ENCODE data around the gene NUCB1.
"Not testable (repeated sequence)": the region's sequence is repeated elsewhere in the genome, so short reads cannot be mapped to it uniquely, and the experiment has no call there.

Gene NUCB1

GRCh38 chr19:48925240-48925843 lies 25.2 kb downstream of the NUCB1 start:
- no peak for TF ChIP-seq CTCF (IDR thresholded peaks at IDR 0.05; ENCODE audit: insufficient read depth, low read length, poor library complexity, severe bottlenecking)
- peaks cover 16% of the 10 kb centered on the region for H3K36me3 ChIP-seq (ENCODE audit: control insufficient read depth, insufficient read depth, low read length)

GRCh38 chr19:48925890-48926289 lies 25.8 kb downstream of the NUCB1 start:
- not testable (repeated sequence) for DNase-seq (ENCODE audit: extremely low read depth, insufficient read length); H3K4me3 ChIP-seq (replicated peaks; ENCODE audit: low read depth, low read length); H3K27me3 ChIP-seq (replicated peaks; ENCODE audit: control insufficient read depth, insufficient read depth, low read length)
- peaks cover 14% of the 10 kb centered on the region for H3K36me3 ChIP-seq (ENCODE audit: control insufficient read depth, insufficient read depth, low read length)

More at GRCh38 chr19:48925240-48925843, 25.2 kb downstream of the NUCB1 start:
- no peaks in the 10 kb centered on the region for H3K27me3 ChIP-seq (replicated peaks; ENCODE audit: control insufficient read depth, insufficient read depth, low read length)
- no peak for DNase-seq (ENCODE audit: extremely low read depth, insufficient read length)
- H3K4me3 ChIP-seq (replicated peaks; ENCODE audit: low read depth, low read length) = no peak overlapping the region

- no peak overlapping the region for H3K4me3 ChIP-seq (replicated peaks; ENCODE audit: low read depth, low read length)
- H3K27me3 ChIP-seq (replicated peaks; ENCODE audit: control insufficient read depth, insufficient read depth, low read length) = no peaks in the 10 kb centered on the region
- peaks cover 5% of the 10 kb centered on the region for H3K36me3 ChIP-seq (ENCODE audit: control insufficient read depth, insufficient read depth, low read length)
- TF ChIP-seq CTCF (IDR thresholded peaks at IDR 0.05; ENCODE audit: insufficient read depth, low read length, poor library complexity, severe bottlenecking) = no peak
- DNase-seq (ENCODE audit: extremely low read depth, insufficient read length) = no peak
Measured at GRCh38 chr19:48926909-48927308, 26.8 kb downstream of the NUCB1 start.

- DNase-seq (ENCODE audit: extremely low read depth, insufficient read length); H3K27me3 ChIP-seq (replicated peaks; ENCODE audit: control insufficient read depth, insufficient read depth, low read length); H3K4me3 ChIP-seq (replicated peaks; ENCODE audit: low read depth, low read length); H3K36me3 ChIP-seq (ENCODE audit: control insufficient read depth, insufficient read depth, low read length): not testable (repeated sequence)
Measured at GRCh38 chr19:48927692-48928091, 27.6 kb downstream of the NUCB1 start.

GRCh38 chr19:48928164-48929025 lies 28.3 kb downstream of the NUCB1 start:
- no peak for TF ChIP-seq CTCF (IDR thresholded peaks at IDR 0.05; ENCODE audit: insufficient read depth, low read length, poor library complexity, severe bottlenecking)
- Histone ChIP-seq H3K36me3 (ENCODE audit: control insufficient read depth, insufficient read depth, low read length) (no peaks in the 10 kb centered on the region), H3K4me3 (replicated peaks; ENCODE audit: low read depth, low read length) (no peak overlapping the region), H3K27me3 (replicated peaks; ENCODE audit: control insufficient read depth, insufficient read depth, low read length) (no peaks in the 10 kb centered on the region; the same call in 1 of the 2 replicates)
- DNase-seq (ENCODE audit: extremely low read depth, insufficient read length) = no peak

- no peaks in the 10 kb centered on the region; the same call in 1 of the 2 replicates for H3K27me3 ChIP-seq (replicated peaks; ENCODE audit: control insufficient read depth, insufficient read depth, low read length)
- TF ChIP-seq CTCF (IDR thresholded peaks at IDR 0.05; ENCODE audit: insufficient read depth, low read length, poor library complexity, severe bottlenecking) = no peak
- H3K36me3 ChIP-seq (ENCODE audit: control insufficient read depth, insufficient read depth, low read length) = no peaks in the 10 kb centered on the region
- H3K4me3 ChIP-seq (replicated peaks; ENCODE audit: low read depth, low read length) = peak within 1 kb of the TSS; percentile 55
- DNase-seq (ENCODE audit: extremely low read depth, insufficient read length) = peak; percentile 88
Measured at GRCh38 chr19:48933382-48933932, 33.3 kb downstream of the NUCB1 start, which contains the start of gene DHDH. Gene DHDH, plus strand, starts transcription at chr19:48933699. Its CDS starts 23 bp downstream, at chr19:48933722.
